WTC11 (cell line): ENCODE results near the gene KRT86. TPM values are rescaled to one million over a fixed set of nuclear protein-coding genes. Genes with fewer than 3 reads are reported as not detected.

Source experiments
- ATAC-seq: fragments of 200-7000 bp; cut with Tn5 transposase; 2 replicates; pipeline ENCODE4 v1.10.0; 2021; ENCODE audit warnings: mild to moderate bottlenecking, moderate library complexity
- CTCF ChIA-PET: fragments of 300-600 bp; sonication (Branson Sonifier 250); formaldehyde crosslinking; loops from one replicate; lab custom pipeline; 2021; ENCODE audit warnings: antibody characterized with exemption; lab: Charles Lee
- POLR2A ChIA-PET: fragments of 350-600 bp; sonication (Branson Sonifier 250); formaldehyde crosslinking; loops from one replicate; lab custom pipeline; 2021; ENCODE audit warnings: antibody characterized with exemption; lab: Charles Lee
- DNase-seq: peaks from one replicate; pipeline ENCODE4 v3.0.0; 2021; ENCODE audit warnings: low spot score
- H3K27ac Mint-ChIP-seq: 2 replicates; pipeline ENCODE4 v1.8.0; 2021; ENCODE audit warnings: mixed read lengths
- H3K27me3 Mint-ChIP-seq: 2 replicates; pipeline ENCODE4 v1.8.0; 2021; ENCODE audit warnings: low read depth, mild to moderate bottlenecking, moderate library complexity, mixed read lengths
- H3K36me3 Mint-ChIP-seq: 2 replicates; pipeline ENCODE4 v1.8.0; 2021; ENCODE audit warnings: mixed read lengths
- H3K4me1 Mint-ChIP-seq: 2 replicates; pipeline ENCODE4 v1.8.0; 2022; ENCODE audit warnings: mixed read lengths
- H3K4me3 Mint-ChIP-seq: 2 replicates; pipeline ENCODE4 v1.8.0; 2021; ENCODE audit warnings: mild to moderate bottlenecking, moderate library complexity, mixed read lengths
- H3K9me3 Mint-ChIP-seq: 2 replicates; pipeline ENCODE4 v1.8.0; 2021; ENCODE audit warnings: mixed read lengths
- ATF1 ChIP-seq: sonication (generic); formaldehyde crosslinking; IDR thresholded peaks from 2 replicates; pipeline ENCODE4 v1.8.1; 2023; ENCODE audit warnings: mild to moderate bottlenecking, moderate library complexity, missing genetic modification reagents
- ATF2 ChIP-seq: sonication (generic); formaldehyde crosslinking; IDR thresholded peaks from 2 replicates; pipeline ENCODE4 v1.8.1; 2022; ENCODE audit warnings: low read depth, missing genetic modification reagents, borderline replicate concordance
- CTCF ChIP-seq: fragments of 200-600 bp; IDR thresholded peaks from 2 replicates; pipeline ENCODE4 v1.8.0; 2022; ENCODE audit warnings: antibody characterized with exemption
- ELF4 ChIP-seq: sonication (generic); formaldehyde crosslinking; IDR thresholded peaks from 2 replicates; pipeline ENCODE4 v1.8.1; 2022; ENCODE audit warnings: low read depth, mild to moderate bottlenecking, moderate library complexity, missing genetic modification reagents
- EMX1 ChIP-seq: fragments of 250-450 bp; sonication (Bioruptor Pico); IDR thresholded peaks from 2 replicates; pipeline ENCODE4 v1.8.0; 2021; ENCODE audit warnings: mild to moderate bottlenecking
- ESRRA ChIP-seq: sonication (generic); formaldehyde crosslinking; IDR thresholded peaks from 2 replicates; pipeline ENCODE4 v1.8.1; 2022; ENCODE audit warnings: mild to moderate bottlenecking, missing genetic modification reagents, borderline replicate concordance
- IRF2 ChIP-seq: sonication (generic); formaldehyde crosslinking; IDR thresholded peaks from 2 replicates; pipeline ENCODE4 v1.8.0; 2022; ENCODE audit warnings: low read depth, missing genetic modification reagents, borderline replicate concordance
- JAZF1 ChIP-seq: fragments of 250-450 bp; sonication (Bioruptor Pico); IDR thresholded peaks from 2 replicates; pipeline ENCODE4 v1.9.0; 2021; ENCODE audit warnings: moderate library complexity, mild to moderate bottlenecking, inconsistent platforms
- KAT7 ChIP-seq: sonication (generic); formaldehyde crosslinking; IDR thresholded peaks from 2 replicates; pipeline ENCODE4 v1.8.1; 2023; ENCODE audit warnings: missing genetic modification reagents, mild to moderate bottlenecking, borderline replicate concordance
- MXD4 ChIP-seq: fragments of 250-450 bp; sonication (Bioruptor Pico); IDR thresholded peaks from 2 replicates; pipeline ENCODE4 v1.8.0; 2021; ENCODE audit warnings: mild to moderate bottlenecking, moderate library complexity, borderline replicate concordance
- RORB ChIP-seq: fragments of 250-450 bp; sonication (Bioruptor Pico); IDR thresholded peaks from 2 replicates; pipeline ENCODE4 v1.9.0; 2021; ENCODE audit warnings: mild to moderate bottlenecking
- SMAD4 ChIP-seq: sonication (generic); formaldehyde crosslinking; IDR thresholded peaks from 2 replicates; pipeline ENCODE4 v1.8.0; 2022; ENCODE audit warnings: mild to moderate bottlenecking, missing genetic modification reagents
- ZBTB21 ChIP-seq: sonication (generic); formaldehyde crosslinking; IDR thresholded peaks from 2 replicates; pipeline ENCODE4 v1.8.1; 2023; ENCODE audit warnings: mild to moderate bottlenecking, missing genetic modification reagents, borderline replicate concordance
- ZNF138 ChIP-seq: sonication (generic); formaldehyde crosslinking; conservative IDR thresholded peaks from 2 replicates; pipeline ENCODE4 v1.8.1; 2022; ENCODE audit warnings: mild to moderate bottlenecking, moderate library complexity, missing genetic modification reagents
- ZNF416 ChIP-seq: fragments of 250-450 bp; sonication (Bioruptor Pico); IDR thresholded peaks from 2 replicates; pipeline ENCODE4 v1.9.0; 2021; ENCODE audit warnings: mild to moderate bottlenecking, inconsistent platforms
- total RNA-seq: library from RNA; stranded (reverse); gene quantifications from 3 replicates; pipeline ENCODE4 v1.2.3, GENCODE V29; 2021
- TF ChIP-seq, protein P1 (sequence below): sonication (generic); formaldehyde crosslinking; conservative IDR thresholded peaks from 2 replicates; pipeline ENCODE4 v1.8.1; 2023; ENCODE audit warnings: mild to moderate bottlenecking, low read depth, missing genetic modification reagents, moderate library complexity
- TF ChIP-seq, protein P2 (sequence below): fragments of 250-450 bp; sonication (Bioruptor Pico); IDR thresholded peaks from 2 replicates; pipeline ENCODE4 v2.1.2; 2022; ENCODE audit warnings: mild to moderate bottlenecking, moderate library complexity

Gene KRT86
- total RNA-seq, 1 experiment from 2014 or later = 0.11 TPM

GRCh38 chr12:52268212-52268611, 6.2 kb upstream of the KRT86 start:
- H3K9me3 Mint-ChIP-seq = no peaks in the 10 kb centered on the region
- TF ChIP-seq SMAD4 = no peak
- TF ChIP-seq, protein P1, sequence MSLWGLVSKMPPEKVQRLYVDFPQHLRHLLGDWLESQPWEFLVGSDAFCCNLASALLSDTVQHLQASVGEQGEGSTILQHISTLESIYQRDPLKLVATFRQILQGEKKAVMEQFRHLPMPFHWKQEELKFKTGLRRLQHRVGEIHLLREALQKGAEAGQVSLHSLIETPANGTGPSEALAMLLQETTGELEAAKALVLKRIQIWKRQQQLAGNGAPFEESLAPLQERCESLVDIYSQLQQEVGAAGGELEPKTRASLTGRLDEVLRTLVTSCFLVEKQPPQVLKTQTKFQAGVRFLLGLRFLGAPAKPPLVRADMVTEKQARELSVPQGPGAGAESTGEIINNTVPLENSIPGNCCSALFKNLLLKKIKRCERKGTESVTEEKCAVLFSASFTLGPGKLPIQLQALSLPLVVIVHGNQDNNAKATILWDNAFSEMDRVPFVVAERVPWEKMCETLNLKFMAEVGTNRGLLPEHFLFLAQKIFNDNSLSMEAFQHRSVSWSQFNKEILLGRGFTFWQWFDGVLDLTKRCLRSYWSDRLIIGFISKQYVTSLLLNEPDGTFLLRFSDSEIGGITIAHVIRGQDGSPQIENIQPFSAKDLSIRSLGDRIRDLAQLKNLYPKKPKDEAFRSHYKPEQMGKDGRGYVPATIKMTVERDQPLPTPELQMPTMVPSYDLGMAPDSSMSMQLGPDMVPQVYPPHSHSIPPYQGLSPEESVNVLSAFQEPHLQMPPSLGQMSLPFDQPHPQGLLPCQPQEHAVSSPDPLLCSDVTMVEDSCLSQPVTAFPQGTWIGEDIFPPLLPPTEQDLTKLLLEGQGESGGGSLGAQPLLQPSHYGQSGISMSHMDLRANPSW (CRISPR knock-in tag) = no peak
- TF ChIP-seq, all 79 proteins: peak for 0
- ChIA-PET POLR2A (no interaction called here), CTCF (interaction anchor here (0.8 to 9.3 kb wide), 4 partner anchors 11 to 59 kb away, joined by 3 to 122 read pairs (median 6); no protein-coding TSS in a partner anchor)
- H3K4me1 Mint-ChIP-seq = no peaks in the 10 kb centered on the region
- no peaks in the 10 kb centered on the region; the same call in 1 of the 2 replicates for H3K27me3 Mint-ChIP-seq
- no peak overlapping the region for H3K4me3 Mint-ChIP-seq
- H3K27ac Mint-ChIP-seq = no peak overlapping the region
- ATAC-seq = no peak
- no peak for DNase-seq
- no peaks in the 10 kb centered on the region for H3K36me3 Mint-ChIP-seq

DNA sequence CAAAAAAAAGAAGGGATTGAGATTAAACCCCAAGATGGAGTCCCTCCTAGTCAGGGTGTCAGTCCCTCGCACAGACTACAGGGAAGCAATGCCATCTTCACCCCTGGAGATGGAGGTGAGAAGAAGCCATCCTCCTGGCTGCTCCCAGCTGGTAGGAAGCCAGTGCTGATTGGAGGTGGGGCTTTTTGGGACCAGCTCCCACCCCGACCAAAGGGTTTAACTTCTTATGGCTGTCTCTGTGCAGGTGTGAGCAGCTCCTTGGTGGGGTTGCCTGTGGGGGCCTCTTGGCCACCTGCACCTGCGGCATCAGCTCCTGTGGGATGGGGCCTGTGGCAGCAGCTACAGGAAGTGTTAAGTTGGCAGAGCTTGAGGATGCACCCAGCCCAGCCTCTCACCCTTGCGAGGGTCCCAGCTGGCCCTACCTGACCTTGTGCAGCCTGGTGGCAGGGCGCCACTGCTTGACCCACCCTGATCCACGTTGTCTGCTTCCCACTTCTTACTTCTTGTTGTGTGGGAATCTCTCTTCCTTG, 3.8 kb upstream of the KRT86 start:
- no peak for TF ChIP-seq MXD4 (CRISPR knock-in tag)
- no peak for TF ChIP-seq ESRRA (CRISPR knock-in tag)
- TF ChIP-seq RORB (CRISPR knock-in tag) = no peak
- TF ChIP-seq KAT7 (CRISPR knock-in tag) = no peak
- no peak for TF ChIP-seq ELF4 (CRISPR knock-in tag)
- TF ChIP-seq ATF2 (CRISPR knock-in tag) = no peak
- TF ChIP-seq IRF2 (CRISPR knock-in tag) = no peak
- TF ChIP-seq, all 79 proteins: peak for 0
- H3K27ac Mint-ChIP-seq = no peak overlapping the region
- H3K27me3 Mint-ChIP-seq = no peaks in the 10 kb centered on the region; the same call in 1 of the 2 replicates
- H3K9me3 Mint-ChIP-seq = no peaks in the 10 kb centered on the region
- H3K4me3 Mint-ChIP-seq = no peak overlapping the region
- DNase-seq (peak; percentile 3), ATAC-seq (no peak)
- ChIA-PET CTCF (interaction anchor here (1.0 to 9.3 kb wide), 7 partner anchors 8 to 609 kb away, joined by 3 to 122 read pairs (median 4); no protein-coding TSS in a partner anchor), POLR2A (no interaction called here)
- no peaks in the 10 kb centered on the region for H3K36me3 Mint-ChIP-seq
- H3K4me1 Mint-ChIP-seq = no peaks in the 10 kb centered on the region

DNA sequence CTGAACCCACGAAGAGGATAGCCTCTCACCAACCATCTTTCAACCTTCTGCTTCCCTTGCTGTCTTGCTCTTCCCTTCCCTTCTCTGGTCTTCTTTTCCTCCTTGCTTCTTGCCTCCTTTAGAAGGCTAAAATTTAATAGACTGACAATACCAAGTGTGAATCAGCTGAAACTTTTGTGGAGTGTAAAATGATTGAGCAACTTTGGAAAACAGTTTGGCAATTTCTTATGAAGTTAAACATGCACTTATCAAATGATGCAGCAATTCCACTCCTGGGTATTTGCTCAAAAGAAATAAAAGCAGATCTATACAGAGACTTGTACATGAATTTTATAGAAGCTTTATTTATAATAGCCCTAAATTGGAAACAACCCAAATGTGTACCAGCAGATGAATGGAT, 3.3 kb upstream of the KRT86 start:
- ChIA-PET CTCF (interaction anchor here (1.0 to 9.3 kb wide), 5 partner anchors 8 to 115 kb away, joined by 3 to 122 read pairs (median 6); no protein-coding TSS in a partner anchor), POLR2A (no interaction called here)
- no peak for TF ChIP-seq CTCF
- TF ChIP-seq ZNF138 (CRISPR knock-in tag) = no peak
- TF ChIP-seq ZBTB21 = no peak
- TF ChIP-seq JAZF1 (CRISPR knock-in tag) = no peak
- TF ChIP-seq ATF1 = no peak
- TF ChIP-seq, protein P2, sequence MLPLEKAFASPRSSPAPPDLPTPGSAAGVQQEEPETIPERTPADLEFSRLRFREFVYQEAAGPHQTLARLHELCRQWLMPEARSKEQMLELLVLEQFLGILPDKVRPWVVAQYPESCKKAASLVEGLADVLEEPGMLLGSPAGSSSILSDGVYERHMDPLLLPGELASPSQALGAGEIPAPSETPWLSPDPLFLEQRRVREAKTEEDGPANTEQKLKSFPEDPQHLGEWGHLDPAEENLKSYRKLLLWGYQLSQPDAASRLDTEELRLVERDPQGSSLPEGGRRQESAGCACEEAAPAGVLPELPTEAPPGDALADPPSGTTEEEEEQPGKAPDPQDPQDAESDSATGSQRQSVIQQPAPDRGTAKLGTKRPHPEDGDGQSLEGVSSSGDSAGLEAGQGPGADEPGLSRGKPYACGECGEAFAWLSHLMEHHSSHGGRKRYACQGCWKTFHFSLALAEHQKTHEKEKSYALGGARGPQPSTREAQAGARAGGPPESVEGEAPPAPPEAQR (CRISPR knock-in tag) = no peak
- no peak for TF ChIP-seq ELF4 (CRISPR knock-in tag)
- no peak for TF ChIP-seq EMX1 (CRISPR knock-in tag)
- TF ChIP-seq ZNF416 = no peak
- no peak for TF ChIP-seq RORB (CRISPR knock-in tag)
- no peaks in the 10 kb centered on the region for H3K9me3 Mint-ChIP-seq
- H3K27me3 Mint-ChIP-seq = no peaks in the 10 kb centered on the region
- H3K4me3 Mint-ChIP-seq = no peak overlapping the region
- ATAC-seq = no peak
- no peaks in the 10 kb centered on the region for H3K36me3 Mint-ChIP-seq
- H3K27ac Mint-ChIP-seq = no peak overlapping the region
- no peak for DNase-seq
- no peaks in the 10 kb centered on the region for H3K4me1 Mint-ChIP-seq
